Uterus (tissue), 4 donors: Measurements from ENCODE around the gene NFXL1. TPM values are rescaled to one million over a fixed set of nuclear protein-coding genes. Genes with fewer than 3 reads are reported as not detected.
A peak's percentile ranks its signal among the peaks of the same experiment; 100 is the strongest.

Source experiments
- DNase-seq, 2 donors: peaks; one replicate each; pipeline ENCODE4 v3.0.0-alpha.2; 2019 to 2020
- H3K27ac ChIP-seq, 2 donors: fragments of 200-600 bp; sonication (generic); 1 replicate in 1 of 2; 2 replicates in 1 of 2; pipeline ENCODE4 v1.5.1; 2016 to 2018
- H3K27me3 ChIP-seq, 2 donors: fragments of 200-600 bp; sonication (generic); one replicate each; pipeline ENCODE4 v1.5.1; 2018 to 2019; ENCODE audit warnings: control low read depth in 1 of 2
- H3K36me3 ChIP-seq, 2 donors: fragments of 200-600 bp; sonication (generic); one replicate each; pipeline ENCODE4 v1.5.1; 2019; ENCODE audit warnings: control low read depth in 1 of 2
- H3K4me1 ChIP-seq, 2 donors: fragments of 200-600 bp; sonication (generic); one replicate each; pipeline ENCODE4 v1.5.1; 2018 to 2019; ENCODE audit warnings: control low read depth in 1 of 2
- H3K4me3 ChIP-seq, 2 donors: fragments of 200-600 bp; sonication (generic); 1 replicate in 1 of 2; 2 replicates in 1 of 2; pipeline ENCODE4 v1.5.1; 2018 to 2019; ENCODE audit warnings: mild to moderate bottlenecking in 1 of 2
- H3K9me3 ChIP-seq, 2 donors: fragments of 200-600 bp; sonication (generic); one replicate each; pipeline ENCODE4 v1.5.1; 2019; ENCODE audit warnings: control low read depth in 1 of 2
- CTCF ChIP-seq, 4 experiments: fragments of 200-600 bp in 2 of 4; fragments of 450-650 bp in 2 of 4; sonication (generic) in 2 of 4; IDR thresholded peaks; one replicate each; pipeline ENCODE4 v1.5.1; 2016 to 2019; ENCODE audit warnings: antibody characterized with exemption in 4 of 4, mild to moderate bottlenecking in 2 of 4, moderate library complexity in 1 of 4
- POLR2A ChIP-seq, 2 donors: fragments of 450-650 bp; IDR thresholded peaks; one replicate each; pipeline ENCODE4 v1.6.1; 2016; ENCODE audit warnings: antibody characterized with exemption in 2 of 2, mild to moderate bottlenecking in 1 of 2, moderate library complexity in 1 of 2
- intact Hi-C: fragments of 100-400 bp; cut with DNase I; formaldehyde crosslinking; loops from one replicate; pipeline ENCODE4 v1.15.1; 2023; ENCODE audit warnings: low total_unique reads
- total RNA-seq, 4 donors: library from RNA; depleted of rRNA in 3 of 4; stranded (reverse); fragments of >200 nt in 3 of 4; gene quantifications; one replicate each; pipeline versions ENCODE4 v1.1.0 to v1.2.4, GENCODE V29; 2014 to 2023
- donor health status: DM: yes; HTN: yes; CAD: no.

Gene NFXL1
- total RNA-seq, 4 donors from 2014 or later = 5.9 to 24.9 (median 19.6) TPM

DNA sequence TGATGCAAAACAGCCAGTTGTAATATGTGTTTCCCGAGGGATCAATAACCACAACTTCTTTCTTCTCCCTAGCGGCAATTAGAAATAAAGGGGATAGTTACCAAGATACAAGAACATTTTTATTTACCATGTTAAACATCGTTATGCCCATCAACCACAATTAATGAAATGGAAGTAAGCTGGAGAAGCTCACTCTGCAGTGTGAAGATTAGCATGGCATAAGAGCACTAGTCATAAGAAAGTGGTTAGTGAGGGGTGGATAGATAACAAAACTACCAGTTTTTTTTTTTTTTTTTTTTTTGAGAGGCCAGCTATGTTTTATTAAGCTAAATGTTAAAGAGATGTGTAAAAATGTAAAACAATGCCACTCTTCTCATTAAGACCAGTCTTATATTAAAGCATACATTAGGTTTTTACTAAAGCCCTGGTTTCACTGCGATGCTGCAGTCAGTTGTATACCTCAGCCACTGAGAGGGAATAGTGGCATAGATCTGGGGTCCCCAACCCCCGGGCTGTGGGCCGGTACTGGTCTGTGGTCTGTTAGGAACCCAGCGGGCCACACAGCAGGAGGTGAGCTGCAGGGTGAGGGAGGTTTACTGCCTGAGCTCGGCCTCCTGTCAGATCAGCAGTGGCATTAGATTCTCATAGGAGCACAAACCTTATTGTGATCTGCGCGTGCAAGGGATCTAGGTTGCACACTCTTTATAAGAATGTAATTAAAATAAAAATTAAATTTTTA lies 27.9 kb upstream of the NFXL1 start:
- intact Hi-C loops = no loop called here
- H3K27me3 ChIP-seq = no peaks in the 10 kb centered on the region
- no peaks in the 10 kb centered on the region for H3K36me3 ChIP-seq
- H3K27ac ChIP-seq = no peak overlapping the region
- no peak for TF ChIP-seq CTCF (IDR thresholded peaks at IDR 0.05)
- TF ChIP-seq POLR2A (IDR thresholded peaks at IDR 0.05) = no peak
- DNase-seq = no peak
- no peaks in the 10 kb centered on the region for H3K9me3 ChIP-seq
- H3K4me3 ChIP-seq = no peak overlapping the region
- H3K4me1 ChIP-seq = no peaks in the 10 kb centered on the region

GRCh38 chr4:47939456-47939855 lies 25.1 kb upstream of the NFXL1 start:
- Histone ChIP-seq H3K27me3 (no peaks in the 10 kb centered on the region), H3K4me1 (no peaks in the 10 kb centered on the region), H3K4me3 (no peak overlapping the region), H3K9me3 (no peaks in the 10 kb centered on the region), H3K27ac (no peak overlapping the region), H3K36me3 (no peaks in the 10 kb centered on the region)
- DNase-seq = no peak
- intact Hi-C loops = no loop called here
- no peak for TF ChIP-seq CTCF (IDR thresholded peaks at IDR 0.05)
- no peak for TF ChIP-seq POLR2A (IDR thresholded peaks at IDR 0.05)

DNA sequence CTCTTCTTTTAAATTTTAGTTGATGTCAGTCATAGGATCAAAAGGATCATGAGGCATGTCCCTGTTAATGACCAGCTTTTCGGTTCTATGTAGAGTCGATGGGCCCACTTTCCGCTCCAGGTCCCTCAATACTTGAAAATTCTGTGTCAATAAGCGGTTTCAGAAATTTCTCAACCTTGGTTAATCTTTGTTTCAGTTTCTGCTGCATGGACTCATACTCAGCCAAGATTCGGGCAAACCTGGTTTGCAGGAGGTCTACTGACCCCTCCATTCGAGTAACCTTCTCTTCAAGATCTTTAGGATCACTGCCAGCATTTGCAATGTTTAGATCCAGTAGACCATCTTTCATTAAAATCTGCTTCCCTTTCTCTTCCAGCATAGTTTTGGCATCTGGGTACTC lies 22.0 kb upstream of the NFXL1 start:
- DNase-seq = no peak
- Histone ChIP-seq H3K27ac (no peak overlapping the region), H3K4me1 (peaks cover 0 to 3% of the 10 kb centered on the region in 2 donors), H3K36me3 (no peaks in the 10 kb centered on the region), H3K9me3 (no peaks in the 10 kb centered on the region), H3K27me3 (no peaks in the 10 kb centered on the region), H3K4me3 (no peak overlapping the region)
- TF ChIP-seq CTCF (IDR thresholded peaks at IDR 0.05) (no peak), POLR2A (IDR thresholded peaks at IDR 0.05) (no peak)
- intact Hi-C loops = no loop called here

GRCh38 chr4:47933840-47934239 lies 19.5 kb upstream of the NFXL1 start:
- Histone ChIP-seq H3K27me3 (no peaks in the 10 kb centered on the region), H3K4me3 (no peak overlapping the region), H3K27ac (no peak overlapping the region), H3K36me3 (no peaks in the 10 kb centered on the region), H3K4me1 (peaks cover 0 to 3% of the 10 kb centered on the region in 2 donors), H3K9me3 (no peaks in the 10 kb centered on the region)
- TF ChIP-seq POLR2A (IDR thresholded peaks at IDR 0.05) (no peak), CTCF (IDR thresholded peaks at IDR 0.05) (peak; percentile 57 to 62 (median 60))
- DNase-seq = no peak
- intact Hi-C loops = no loop called here

DNA sequence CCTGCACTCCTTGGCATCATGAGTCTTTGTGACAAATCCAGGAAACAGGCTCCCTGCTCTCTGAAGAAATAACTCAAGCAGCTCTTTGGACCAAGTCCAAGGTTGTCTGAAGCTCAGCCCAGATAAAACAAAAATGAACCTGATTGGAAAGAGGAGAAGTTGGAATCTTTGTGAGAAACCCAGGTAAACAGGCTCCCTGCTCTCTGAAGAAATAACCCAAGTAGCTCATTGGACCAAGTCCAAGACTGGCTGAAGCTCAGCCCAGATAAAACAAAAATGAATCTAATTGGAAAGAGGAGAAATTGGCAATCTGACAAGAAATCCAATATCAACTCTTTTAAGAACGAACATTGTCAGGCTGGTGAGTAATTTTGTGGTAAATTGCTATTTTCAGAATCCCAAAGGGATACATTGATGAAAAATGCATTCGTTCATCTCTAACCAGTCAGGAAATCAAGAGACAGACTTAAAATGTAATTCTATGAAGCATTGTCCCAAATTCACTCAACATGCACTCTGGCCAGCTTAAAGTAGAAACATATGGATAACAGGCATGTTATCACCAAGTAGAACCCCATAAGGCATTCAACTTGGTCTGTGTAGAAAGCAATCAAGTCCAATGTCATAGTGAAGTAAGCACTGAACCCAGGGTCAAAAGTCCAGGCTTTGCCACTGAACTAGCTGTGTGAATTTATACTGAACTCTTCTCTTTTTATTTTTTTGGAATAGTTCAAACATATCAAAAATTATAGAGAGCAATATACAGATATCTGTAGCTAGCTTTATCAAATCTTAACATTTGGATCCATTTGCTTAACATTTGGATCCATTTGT lies 16.8 kb upstream of the NFXL1 start:
- H3K27me3 ChIP-seq = no peaks in the 10 kb centered on the region
- H3K4me3 ChIP-seq = no peak overlapping the region
- no peak overlapping the region for H3K27ac ChIP-seq
- TF ChIP-seq CTCF (IDR thresholded peaks at IDR 0.05) (no peak), POLR2A (IDR thresholded peaks at IDR 0.05) (no peak)
- DNase-seq = no peak
- intact Hi-C loops = no loop called here
- H3K36me3 ChIP-seq = no peaks in the 10 kb centered on the region
- H3K4me1 ChIP-seq = peaks cover 0 to 3% of the 10 kb centered on the region in 2 donors
- no peaks in the 10 kb centered on the region for H3K9me3 ChIP-seq
